Gastrocnemius medialis (tissue), 4 donors: ENCODE results near the gene PTPN3. TPM values are rescaled to one million over a fixed set of nuclear protein-coding genes. Genes with fewer than 3 reads are reported as not detected.
"Not testable (repeated sequence)": the region's sequence is repeated elsewhere in the genome, so short reads cannot be mapped to it uniquely, and the experiment has no call there.

ENCODE experiments used
- ATAC-seq, 2 donors: fragments of 150-250 bp; one replicate each; pipeline ENCODE4 v1.9.1; 2016
- DNase-seq, 2 donors: peaks; one replicate each; pipeline ENCODE4 v3.0.0-alpha.2; 2019
- H3K27ac ChIP-seq, 4 donors: fragments of 200-600 bp; sonication (generic); 1 replicate in 1 of 4; 2 replicates in 3 of 4; pipeline ENCODE4 v1.5.1; 2016 to 2018; ENCODE audit warnings: mild to moderate bottlenecking in 2 of 4, moderate library complexity in 1 of 4
- H3K27me3 ChIP-seq, 3 donors: fragments of 200-600 bp; sonication (generic) in 2 of 3; 1 replicate in 1 of 3; 2 replicates in 2 of 3; pipeline versions ENCODE4 v1.5.1 to v1.6.0; 2016 to 2019; ENCODE audit warnings: mild to moderate bottlenecking in 1 of 3, moderate library complexity in 1 of 3
- H3K36me3 ChIP-seq, 2 donors: fragments of 200-600 bp; sonication (generic) in 1 of 2; one replicate each; pipeline ENCODE4 v1.5.1; 2017 to 2018
- H3K4me1 ChIP-seq, 2 donors: fragments of 200-600 bp; sonication (generic) in 1 of 2; one replicate each; pipeline ENCODE4 v1.5.1; 2016 to 2017; ENCODE audit warnings: mild to moderate bottlenecking in 2 of 2
- H3K4me3 ChIP-seq, 4 donors: fragments of 200-600 bp; sonication (generic) in 3 of 4; 1 replicate in 1 of 4; 2 replicates in 3 of 4; pipeline ENCODE4 v1.5.1; 2016 to 2019; ENCODE audit warnings: mild to moderate bottlenecking in 2 of 4
- H3K9me3 ChIP-seq, 3 donors: fragments of 200-600 bp; sonication (generic) in 2 of 3; 1 replicate in 1 of 3; 2 replicates in 2 of 3; pipeline ENCODE4 v1.5.1; 2016 to 2019
- CTCF ChIP-seq, 5 experiments: fragments of 450-650 bp in 3 of 5; fragments of 200-600 bp in 2 of 5; sonication (generic) in 2 of 5; IDR thresholded peaks in 4 of 5; conservative IDR thresholded peaks in 1 of 5; 1 replicate in 4 of 5; 2 replicates in 1 of 5; pipeline ENCODE4 v1.5.1; 2016 to 2019; ENCODE audit warnings: antibody characterized with exemption in 5 of 5, mild to moderate bottlenecking in 3 of 5, moderate library complexity in 3 of 5
- POLR2A ChIP-seq, 2 donors: fragments of 450-650 bp; IDR thresholded peaks; one replicate each; pipeline ENCODE4 v1.6.1; 2017; ENCODE audit warnings: antibody characterized with exemption in 2 of 2, mild to moderate bottlenecking in 2 of 2, moderate library complexity in 2 of 2
- in situ Hi-C, 4 donors: fragments of 200-750 bp; cut with MboI; loops; one replicate each; pipeline versions ENCODE4 v1.15.0 to v1.8.0; 2017; ENCODE audit warnings: low sequenced_read_pairs in 4 of 4
- intact Hi-C: fragments of 100-400 bp; cut with DNase I; formaldehyde crosslinking; loops from one replicate; pipeline ENCODE4 v1.15.1; 2023; ENCODE audit warnings: low total_unique reads
- total RNA-seq, 4 donors: library from RNA; depleted of rRNA; stranded (reverse); fragments of >200 nt; gene quantifications; one replicate each; pipeline versions ENCODE4 v1.1.0 to v1.2.3, GENCODE V29; 2016

Gene PTPN3
- total RNA-seq, 4 donors from 2014 or later, result 15.6 to 305 (median 82.2) TPM

DNA sequence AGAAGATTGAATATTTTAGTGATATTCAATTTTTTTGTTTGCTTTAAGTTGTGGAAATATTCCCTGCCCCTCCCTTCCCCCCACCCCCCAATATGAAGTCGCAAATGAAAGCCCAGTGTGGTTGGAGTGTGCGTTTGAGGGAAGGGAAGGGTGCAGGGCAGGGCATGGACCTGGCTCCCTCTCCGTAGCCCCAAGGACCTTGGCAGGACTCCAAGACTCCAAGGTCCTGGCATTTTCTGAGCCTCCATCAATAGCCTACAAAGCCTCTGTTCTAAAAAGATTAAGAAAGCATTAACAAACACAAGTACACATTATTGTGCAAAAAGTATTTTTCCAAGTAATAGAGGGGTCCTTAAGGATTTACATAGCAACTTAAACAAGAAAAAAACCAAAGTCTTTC, 38.8 kb upstream of the PTPN3 start:
- intact Hi-C loops (no loop called here), in situ Hi-C loops (no loop called here)
- ATAC-seq, result no peak
- H3K4me3 ChIP-seq, result no peak overlapping the region
- no peak overlapping the region for H3K27ac ChIP-seq
- H3K4me1 ChIP-seq, result no peaks in the 10 kb centered on the region
- no peak for TF ChIP-seq POLR2A (IDR thresholded peaks at IDR 0.05)
- TF ChIP-seq CTCF (IDR thresholded peaks at IDR 0.05 in 4 of 5, conservative IDR thresholded peaks at IDR 0.05 in 1 of 5), result no peak
- no peaks in the 10 kb centered on the region for H3K27me3 ChIP-seq
- DNase-seq, result no peak
- H3K9me3 ChIP-seq, result no peaks in the 10 kb centered on the region
- no peaks in the 10 kb centered on the region for H3K36me3 ChIP-seq

DNA sequence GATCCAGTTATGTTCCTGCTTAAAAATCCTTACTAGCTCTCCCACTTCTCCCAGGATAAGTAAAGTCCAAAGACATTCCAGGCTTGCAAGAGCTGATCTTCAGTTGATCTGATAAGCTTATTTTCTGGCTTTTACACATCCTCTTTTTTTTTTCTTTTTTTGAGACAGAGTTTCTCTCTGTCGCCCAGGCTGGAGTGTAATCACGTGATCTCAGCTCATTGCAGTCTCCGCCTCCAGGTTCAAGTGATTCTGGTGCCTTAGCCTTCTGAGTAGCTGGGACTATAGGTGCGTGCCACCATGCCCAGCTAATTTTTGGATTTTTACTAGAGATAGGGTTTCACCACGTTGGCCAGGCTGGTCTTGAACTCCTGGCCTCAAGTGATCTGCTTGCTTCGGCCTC, 37.3 kb upstream of the PTPN3 start:
- H3K36me3 ChIP-seq, result no peaks in the 10 kb centered on the region
- TF ChIP-seq CTCF (IDR thresholded peaks at IDR 0.05 in 4 of 5, conservative IDR thresholded peaks at IDR 0.05 in 1 of 5) (no peak), POLR2A (IDR thresholded peaks at IDR 0.05) (no peak)
- H3K4me3 ChIP-seq, result no peak overlapping the region
- ATAC-seq (no peak), DNase-seq (no peak)
- no peak overlapping the region for H3K27ac ChIP-seq
- in situ Hi-C loops (no loop called here), intact Hi-C loops (no loop called here)
- H3K4me1 ChIP-seq, result no peaks in the 10 kb centered on the region
- no peaks in the 10 kb centered on the region for H3K9me3 ChIP-seq
- no peaks in the 10 kb centered on the region for H3K27me3 ChIP-seq

GRCh38 chr9:109534151-109534550, 36.0 kb upstream of the PTPN3 start:
- no peaks in the 10 kb centered on the region for H3K9me3 ChIP-seq
- ATAC-seq (no peak), DNase-seq (no peak)
- no peaks in the 10 kb centered on the region for H3K36me3 ChIP-seq
- H3K27ac ChIP-seq, result no peak overlapping the region
- in situ Hi-C loops (no loop called here), intact Hi-C loops (no loop called here)
- TF ChIP-seq CTCF (IDR thresholded peaks at IDR 0.05 in 4 of 5, conservative IDR thresholded peaks at IDR 0.05 in 1 of 5) (no peak), POLR2A (IDR thresholded peaks at IDR 0.05) (no peak)
- H3K4me3 ChIP-seq, result no peak overlapping the region
- no peaks in the 10 kb centered on the region for H3K4me1 ChIP-seq
- H3K27me3 ChIP-seq, result no peaks in the 10 kb centered on the region

- in situ Hi-C loops, ATAC-seq, H3K27ac ChIP-seq: not testable (repeated sequence)
These were observed 34.5 kb upstream of the PTPN3 start for GRCh38 chr9:109532652-109533051.

GRCh38 chr9:109522106-109522505, 24.0 kb upstream of the PTPN3 start:
- intact Hi-C loops (no loop called here), in situ Hi-C loops (loop anchor here in 1 of 4 donors (5.0 kb wide), 1 partner anchor 80 kb away; no protein-coding TSS in a partner anchor)
- no peak overlapping the region for H3K27ac ChIP-seq
- no peak for TF ChIP-seq POLR2A (IDR thresholded peaks at IDR 0.05)
- TF ChIP-seq CTCF (IDR thresholded peaks at IDR 0.05 in 4 of 5, conservative IDR thresholded peaks at IDR 0.05 in 1 of 5), result no peak
- no peaks in the 10 kb centered on the region for H3K9me3 ChIP-seq
- DNase-seq, result no peak
- H3K4me1 ChIP-seq, result no peaks in the 10 kb centered on the region
- H3K27me3 ChIP-seq, result no peaks in the 10 kb centered on the region
- H3K36me3 ChIP-seq, result no peaks in the 10 kb centered on the region
- ATAC-seq, result no peak
- no peak overlapping the region for H3K4me3 ChIP-seq

More at GRCh38 chr9:109532652-109533051, 34.5 kb upstream of the PTPN3 start:
- H3K27me3 ChIP-seq, H3K36me3 ChIP-seq, H3K4me1 ChIP-seq, H3K4me3 ChIP-seq, DNase-seq, H3K9me3 ChIP-seq, intact Hi-C loops: not testable (repeated sequence)
